GM12891 (cell line): Measurements from ENCODE around the gene EIF4G3.

Source experiments
- POLR2AphosphoS5 ChIP-seq: IDR thresholded peaks from 2 replicates; pipeline ENCODE4 v1.6.1; 2011; ENCODE audit warnings: low read depth, low read length, control low read depth
- POU2F2 ChIP-seq: IDR thresholded peaks from 2 replicates; pipeline ENCODE4 v1.6.1; 2011; ENCODE audit warnings: low read depth, mild to moderate bottlenecking, control low read depth, low read length, moderate library complexity

DNA sequence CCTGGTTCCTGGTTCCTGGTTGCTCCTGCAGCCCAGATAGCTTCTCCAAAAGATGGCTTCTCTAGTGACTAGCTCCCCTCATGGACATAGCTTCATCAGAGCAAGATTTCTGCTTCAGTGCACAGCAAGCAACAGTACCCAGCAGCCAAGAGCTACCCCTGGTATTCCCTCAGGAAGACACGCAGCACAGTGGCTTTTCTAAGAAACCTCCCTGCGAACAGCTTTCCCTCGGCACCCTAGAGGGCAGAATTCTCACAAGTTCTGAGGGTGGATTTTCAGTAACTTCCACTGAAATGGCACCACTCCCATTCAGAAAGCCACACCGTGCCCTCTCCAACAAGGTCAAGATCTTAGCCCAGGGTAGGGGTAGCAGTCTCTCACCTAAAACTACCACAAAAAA, 128.2 kb downstream of the EIF4G3 start:
- no peak for TF ChIP-seq POLR2AphosphoS5
- TF ChIP-seq POU2F2 = no peak
